OCI-LY3 (cell line): ENCODE results near the gene MAMLD1.

ENCODE experiments used
- H2AFZ ChIP-seq: fragments of 200-600, 300-600 bp; shearing (Covaris generic); 2 replicates; pipeline ENCODE4 v1.6.0; 2014; ENCODE audit warnings: antibody characterized with exemption, low read depth, low read length
- H3K27ac ChIP-seq: fragments of 200-600, 300-600 bp; sonication (generic); 2 replicates; pipeline ENCODE4 v1.5.1; 2014; ENCODE audit warnings: mild to moderate bottlenecking, low read length, moderate library complexity, mixed read lengths
- H3K27me3 ChIP-seq: fragments of 200-600, 300-600 bp; sonication (generic); 2 replicates; pipeline ENCODE4 v1.6.1; 2014; ENCODE audit warnings: low read depth, low read length, mixed read lengths
- H3K36me3 ChIP-seq: fragments of 200-600, 300-600 bp; sonication (generic); replicated peaks from 2 replicates; pipeline ENCODE3; 2014; ENCODE audit warnings: low read depth, low read length, mixed read lengths
- H3K4me1 ChIP-seq: fragments of 300-600, 200-600 bp; sonication (generic); 2 replicates; pipeline ENCODE4 v1.6.1; 2014; ENCODE audit warnings: low read length, mixed read lengths
- H3K4me2 ChIP-seq: fragments of 200-600, 300-600 bp; sonication (generic); 2 replicates; pipeline ENCODE4 v1.6.1; 2014; ENCODE audit warnings: low read length, mixed read lengths
- H3K4me3 ChIP-seq: fragments of 300-600, 200-600 bp; sonication (generic); 2 replicates; pipeline ENCODE4 v1.5.1; 2014; ENCODE audit warnings: antibody characterized with exemption, mild to moderate bottlenecking, low read length, moderate library complexity
- H3K79me2 ChIP-seq: fragments of 300-600, 200-600 bp; shearing (Covaris generic); 2 replicates; pipeline ENCODE4 v1.6.1; 2014; ENCODE audit warnings: mild to moderate bottlenecking, low read length, mixed read lengths
- H3K9ac ChIP-seq: fragments of 300-600, 200-600 bp; shearing (Covaris generic); 2 replicates; pipeline ENCODE4 v1.6.0; 2014; ENCODE audit warnings: mild to moderate bottlenecking, low read length, moderate library complexity
- H3K9me3 ChIP-seq: fragments of 200-600, 300-600 bp; shearing (Covaris generic); 2 replicates; pipeline ENCODE4 v1.6.1; 2014; ENCODE audit warnings: low read length, mixed read lengths; ENCODE audit not compliant: insufficient read depth
- H4K20me1 ChIP-seq: fragments of 200-600, 300-600 bp; sonication (generic); 2 replicates; pipeline ENCODE4 v1.6.1; 2016; ENCODE audit warnings: low read length, mixed read lengths; ENCODE audit not compliant: insufficient read depth
- CTCF ChIP-seq: fragments of 200-600, 300-600 bp; sonication (generic); IDR thresholded peaks from 2 replicates; pipeline ENCODE4 v1.5.1; 2014; ENCODE audit warnings: antibody characterized with exemption, low read length, low read depth
- EZH2phosphoT487 ChIP-seq: fragments of 200-600 bp; shearing (Covaris generic); IDR thresholded peaks from 2 replicates; pipeline ENCODE4 v1.6.1; 2018; ENCODE audit warnings: antibody characterized with exemption, mixed run types, low read depth

Gene MAMLD1

GRCh38 chrX:150454508-150455214, 91.5 kb downstream of the MAMLD1 start:
- TF ChIP-seq EZH2phosphoT487, result no peak
- TF ChIP-seq CTCF, result no peak
- H3K4me1 ChIP-seq, result no peaks in the 10 kb centered on the region
- no peak overlapping the region for H3K4me2 ChIP-seq
- no peaks in the 10 kb centered on the region for H3K9me3 ChIP-seq
- H3K27me3 ChIP-seq, result no peaks in the 10 kb centered on the region
- no peak overlapping the region for H2AFZ ChIP-seq
- H3K36me3 ChIP-seq, result no peaks in the 10 kb centered on the region
- no peaks in the 10 kb centered on the region for H3K79me2 ChIP-seq
- no peak overlapping the region for H3K27ac ChIP-seq
- no peak overlapping the region for H3K9ac ChIP-seq
- H4K20me1 ChIP-seq, result no peaks in the 10 kb centered on the region
- no peak overlapping the region for H3K4me3 ChIP-seq

GRCh38 chrX:150455215-150455608, 92.1 kb downstream of the MAMLD1 start:
- no peaks in the 10 kb centered on the region for H3K4me1 ChIP-seq
- no peak overlapping the region for H3K4me2 ChIP-seq
- H3K9me3 ChIP-seq, result no peaks in the 10 kb centered on the region
- no peak overlapping the region for H3K27ac ChIP-seq
- no peaks in the 10 kb centered on the region for H3K27me3 ChIP-seq
- TF ChIP-seq EZH2phosphoT487, result no peak
- TF ChIP-seq CTCF, result no peak
- H3K79me2 ChIP-seq, result no peaks in the 10 kb centered on the region
- no peak overlapping the region for H2AFZ ChIP-seq
- H4K20me1 ChIP-seq, result no peaks in the 10 kb centered on the region
- H3K9ac ChIP-seq, result no peak overlapping the region
- H3K4me3 ChIP-seq, result no peak overlapping the region
- no peaks in the 10 kb centered on the region for H3K36me3 ChIP-seq

GRCh38 chrX:150456466-150456865, 93.3 kb downstream of the MAMLD1 start:
- H2AFZ ChIP-seq, result no peak overlapping the region
- H3K9ac ChIP-seq, result no peak overlapping the region
- H3K79me2 ChIP-seq, result no peaks in the 10 kb centered on the region
- H3K9me3 ChIP-seq, result no peaks in the 10 kb centered on the region
- H3K27me3 ChIP-seq, result no peaks in the 10 kb centered on the region
- no peaks in the 10 kb centered on the region for H3K36me3 ChIP-seq
- no peaks in the 10 kb centered on the region for H4K20me1 ChIP-seq
- no peak overlapping the region for H3K4me2 ChIP-seq
- no peak overlapping the region for H3K27ac ChIP-seq
- H3K4me3 ChIP-seq, result no peak overlapping the region
- no peak for TF ChIP-seq CTCF
- TF ChIP-seq EZH2phosphoT487, result no peak
- no peaks in the 10 kb centered on the region for H3K4me1 ChIP-seq

GRCh38 chrX:150456941-150457340, 93.8 kb downstream of the MAMLD1 start:
- Histone ChIP-seq H2AFZ (no peak overlapping the region), H3K9me3 (no peaks in the 10 kb centered on the region), H4K20me1 (no peaks in the 10 kb centered on the region), H3K9ac (no peak overlapping the region), H3K27ac (no peak overlapping the region), H3K4me3 (no peak overlapping the region), H3K4me1 (no peaks in the 10 kb centered on the region), H3K36me3 (no peaks in the 10 kb centered on the region), H3K79me2 (no peaks in the 10 kb centered on the region), H3K27me3 (no peaks in the 10 kb centered on the region), H3K4me2 (no peak overlapping the region)
- no peak for TF ChIP-seq CTCF
- no peak for TF ChIP-seq EZH2phosphoT487
